Measurements from ENCODE around the gene MINDY4.

Gene MINDY4

GRCh38 chr7:30782690-30783089 is 11.5 kb downstream of the MINDY4 start:
- DNase-seq (ENCODE audit: low spot score), result no peak

DNA sequence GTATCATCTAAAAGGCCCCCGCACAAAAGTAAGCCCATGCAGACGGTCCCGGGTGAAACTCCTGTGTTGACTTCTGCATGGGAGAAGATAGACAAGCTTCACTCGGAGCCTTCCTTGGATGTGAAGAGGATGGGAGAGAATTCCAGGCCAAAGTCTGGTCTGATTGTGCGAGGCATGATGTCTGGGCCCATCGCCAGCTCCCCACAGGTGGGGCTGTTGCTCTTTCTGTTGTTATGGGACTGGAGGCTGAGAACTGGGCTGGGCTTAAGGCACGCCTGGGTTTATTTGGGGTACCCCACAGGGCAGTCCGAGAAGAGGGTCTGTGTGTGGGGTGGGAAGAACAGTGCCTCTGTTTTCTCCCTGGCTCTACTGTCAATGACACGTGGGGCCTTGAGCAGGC is 14.6 kb downstream of the MINDY4 start:
- no peak for DNase-seq (ENCODE audit: low spot score)
- Histone ChIP-seq H3K27ac (no peak overlapping the region), H3K4me3 (no peak overlapping the region)
- no peak for TF ChIP-seq CTCF (IDR thresholded peaks at IDR 0.05)

More at GRCh38 chr7:30782690-30783089, 11.5 kb downstream of the MINDY4 start:
- Histone ChIP-seq H3K27ac (no peak overlapping the region), H3K4me3 (no peak overlapping the region)
- TF ChIP-seq CTCF (IDR thresholded peaks at IDR 0.05), result no peak

DNA sequence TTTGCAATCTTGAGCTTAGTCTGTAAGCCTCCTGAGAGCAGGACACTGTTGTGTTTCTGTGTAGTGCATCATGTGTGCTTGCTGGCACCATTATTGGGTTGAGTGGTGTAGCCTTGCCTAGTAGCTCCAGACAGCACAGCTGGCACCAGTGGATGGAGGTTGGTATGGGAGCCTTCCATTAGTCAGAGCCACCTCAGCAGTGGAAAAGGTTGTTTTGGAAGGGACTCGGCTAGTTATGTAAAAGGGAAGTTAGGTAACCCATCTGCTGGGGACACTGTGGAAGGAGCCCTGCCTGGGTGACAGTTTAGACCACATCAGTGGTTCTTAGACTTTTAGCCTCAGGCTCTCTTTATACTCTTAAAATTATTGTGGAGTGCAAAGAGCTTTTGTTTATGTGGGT is 16.3 kb downstream of the MINDY4 start:
- DNase-seq (ENCODE audit: low spot score), result no peak
- TF ChIP-seq CTCF (IDR thresholded peaks at IDR 0.05), result no peak
- H3K27ac ChIP-seq, result no peak overlapping the region
- H3K4me3 ChIP-seq, result no peak overlapping the region

DNA sequence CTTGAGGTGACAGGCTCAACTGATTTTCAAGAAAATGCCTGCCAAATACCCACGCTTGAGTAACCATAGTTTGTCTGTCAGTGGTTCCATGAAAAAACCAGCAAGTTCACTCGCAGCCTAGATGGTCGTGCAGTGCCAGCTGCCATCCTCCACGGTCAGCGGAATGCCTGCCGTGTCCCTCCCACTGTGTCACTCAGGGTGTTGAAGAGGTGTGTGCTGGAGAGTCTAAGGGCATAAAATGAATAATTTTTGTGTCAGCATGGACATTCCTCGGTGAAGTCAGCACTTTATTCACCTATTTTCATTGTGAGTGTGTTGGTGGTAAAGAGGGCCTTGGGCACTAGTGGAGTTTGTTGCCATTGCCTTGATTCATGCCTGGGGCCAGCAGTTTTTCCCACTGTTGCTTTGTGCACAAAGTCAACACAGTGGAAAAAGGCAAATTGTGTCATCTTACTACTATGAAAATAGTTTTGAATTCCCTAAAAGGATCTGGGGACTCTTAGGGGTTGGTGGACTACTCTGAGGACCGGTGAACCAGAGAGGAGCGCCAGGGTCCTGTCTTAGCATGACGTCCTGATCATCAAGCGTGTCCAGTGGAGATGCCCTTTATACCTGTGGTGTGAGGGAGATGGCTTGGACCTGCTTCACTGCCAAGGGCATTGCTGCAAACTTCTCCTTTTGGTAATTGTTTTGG is 17.6 kb downstream of the MINDY4 start:
- TF ChIP-seq CTCF (IDR thresholded peaks at IDR 0.05), result no peak
- no peak for DNase-seq (ENCODE audit: low spot score)
- peak overlapping the region; percentile 75 to 81 for H3K27ac ChIP-seq

DNA sequence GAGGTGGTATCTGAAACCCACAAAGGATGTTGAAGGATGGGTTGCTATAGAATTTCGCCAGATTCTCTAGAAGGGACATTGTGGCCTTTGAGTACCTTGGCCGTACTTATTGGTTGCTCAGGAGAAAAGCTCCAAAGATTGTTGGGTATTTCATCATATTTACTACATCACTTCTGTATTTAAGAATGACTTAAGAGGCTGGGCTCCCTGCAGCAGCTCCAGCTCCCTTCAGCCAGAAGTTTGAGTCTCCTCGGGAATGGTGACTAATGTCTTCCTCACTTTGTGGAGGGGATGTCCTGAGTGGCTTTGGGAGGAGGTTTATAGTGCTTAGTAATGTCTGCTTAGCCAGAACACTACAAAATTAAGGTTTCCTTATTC is 18.1 kb downstream of the MINDY4 start:
- DNase-seq (ENCODE audit: low spot score), result no peak
- no peak overlapping the region for H3K4me3 ChIP-seq
- TF ChIP-seq CTCF (IDR thresholded peaks at IDR 0.05), result no peak
- peak overlapping the region; percentile 75 to 81 for H3K27ac ChIP-seq

More for the DNA sequence above, 17.6 kb downstream of the MINDY4 start:
- no peak overlapping the region for H3K4me3 ChIP-seq

- H3K4me3 ChIP-seq, result no peak overlapping the region
- no peak for TF ChIP-seq CTCF (IDR thresholded peaks at IDR 0.05)
- H3K27ac ChIP-seq, result peak overlapping the region; percentile 18 to 75
- DNase-seq (ENCODE audit: low spot score), result no peak
These were observed 19.1 kb downstream of the MINDY4 start for GRCh38 chr7:30790356-30790755.

- Histone ChIP-seq H3K4me3 (no peak overlapping the region), H3K27ac (peak overlapping the region in 1 of 2 donors; percentile 18)
- no peak for DNase-seq (ENCODE audit: low spot score)
- no peak for TF ChIP-seq CTCF (IDR thresholded peaks at IDR 0.05)
These were observed 19.9 kb downstream of the MINDY4 start for GRCh38 chr7:30791114-30791513.

Data from coronary artery (tissue), 2 donors.